Common myeloid progenitor, CD34-positive (primary cell): ENCODE results near the gene GNLY.

Experiments
- CTCF ChIA-PET: fragments of 350-600 bp; sonication (Branson Sonifier 250); formaldehyde crosslinking; loops from one replicate; lab custom pipeline; 2021; ENCODE audit warnings: antibody characterized with exemption; lab: Charles Lee
- POLR2A ChIA-PET: fragments of 350-600 bp; sonication (Branson Sonifier 250); formaldehyde crosslinking; loops from one replicate; lab custom pipeline; 2021; ENCODE audit warnings: antibody characterized with exemption; lab: Charles Lee
- DNase-seq, 3 donors: peaks; one replicate each; pipeline versions ENCODE4 v3.0.0 to v3.0.0-alpha.2; 2013
- H3K27ac ChIP-seq, 2 experiments: 1 replicate in 1 of 2; 2 replicates in 1 of 2; pipeline ENCODE4 v1.7.0; 2013; ENCODE audit warnings: inconsistent platforms in 2 of 2, low read length in 2 of 2, mild to moderate bottlenecking in 2 of 2, low read depth in 1 of 2, moderate library complexity in 1 of 2; ENCODE audit not compliant: severe bottlenecking in 2 of 2, insufficient read depth in 1 of 2, poor library complexity in 1 of 2
- H3K27me3 ChIP-seq, 5 experiments: replicated peaks in 2 of 5; 1 replicate in 3 of 5; 2 replicates in 2 of 5; pipeline versions ENCODE4 v1.6.1 to v1.7.0; 2013; ENCODE audit warnings: low read length in 4 of 5, mild to moderate bottlenecking in 2 of 5, moderate library complexity in 2 of 5, inconsistent platforms in 1 of 5; ENCODE audit not compliant: insufficient read depth in 5 of 5, control insufficient read depth in 4 of 5
- H3K36me3 ChIP-seq, 4 experiments: 1 replicate in 2 of 4; 2 replicates in 2 of 4; pipeline versions ENCODE4 v1.6.1 to v1.7.0; 2013; ENCODE audit warnings: low read length in 3 of 4, control low read depth in 1 of 4, mild to moderate bottlenecking in 1 of 4; ENCODE audit not compliant: control insufficient read depth in 4 of 4, insufficient read depth in 4 of 4
- H3K4me1 ChIP-seq, 4 experiments: 1 replicate in 3 of 4; 2 replicates in 1 of 4; pipeline versions ENCODE4 v1.6.1 to v1.7.1; 2013; ENCODE audit warnings: low read length in 3 of 4, mild to moderate bottlenecking in 3 of 4, control low read depth in 1 of 4, inconsistent platforms in 1 of 4, moderate library complexity in 1 of 4; ENCODE audit not compliant: control insufficient read depth in 4 of 4, insufficient read depth in 4 of 4; ENCODE audit errors: control extremely low read depth in 1 of 4
- H3K4me3 ChIP-seq, 7 experiments: 1 replicate in 4 of 7; 2 replicates in 3 of 7; pipeline versions ENCODE4 v1.5.1 to v1.7.0; 2013; ENCODE audit warnings: mild to moderate bottlenecking in 7 of 7, low read length in 6 of 7, moderate library complexity in 6 of 7, inconsistent platforms in 2 of 7, low read depth in 2 of 7, control low read depth in 1 of 7; ENCODE audit not compliant: insufficient read depth in 4 of 7, control insufficient read depth in 1 of 7; ENCODE audit errors: extremely low read depth in 1 of 7
- H3K9me3 ChIP-seq, 5 experiments: 1 replicate in 4 of 5; 2 replicates in 1 of 5; pipeline versions ENCODE4 v1.6.1 to v1.7.1; 2013; ENCODE audit warnings: low read length in 4 of 5, mild to moderate bottlenecking in 2 of 5, inconsistent platforms in 1 of 5, low read depth in 1 of 5, moderate library complexity in 1 of 5; ENCODE audit not compliant: control insufficient read depth in 4 of 5, insufficient read depth in 2 of 5; ENCODE audit errors: control extremely low read depth in 1 of 5
- WGBS: methylation state at CpG from one replicate; pipeline ENCODE4 v1.1.5; 2013; ENCODE audit not compliant: insufficient coverage; 5-methylcytosine and 5-hydroxymethylcytosine counted together

The GNLY gene

GRCh38 chr2:85706063-85706462, 11.9 kb downstream of the GNLY start:
- Histone ChIP-seq H3K36me3 (no peaks in the 10 kb centered on the region), H3K27ac (no peak overlapping the region), H3K4me1 (peaks cover 19 to 60% (median 44%) of the 10 kb centered on the region in 4 experiments), H3K27me3 (no peaks in the 10 kb centered on the region), H3K9me3 (no peaks in the 10 kb centered on the region), H3K4me3 (peak overlapping the region in 1 of 7 experiments; percentile 6)
- POLR2A ChIA-PET = no interaction called here
- CTCF ChIA-PET = interaction anchor here (0.7 to 8.7 kb wide), 15 partner anchors 9 to 379 kb away, joined by 3 to 102 read pairs (median 7); partner anchors contain the start of gene GNLY
- DNase-seq = no peak
- WGBS = 87% methylated on average over 5 of the region's 6 CpGs

GRCh38 chr2:85706599-85707296, 12.6 kb downstream of the GNLY start:
- H3K27me3 ChIP-seq = no peaks in the 10 kb centered on the region
- CTCF ChIA-PET = interaction anchor here (0.7 to 8.7 kb wide), 21 partner anchors 8 to 379 kb away, joined by 3 to 102 read pairs (median 6); partner anchors contain the start of gene GNLY
- no peaks in the 10 kb centered on the region for H3K36me3 ChIP-seq
- POLR2A ChIA-PET = interaction anchor here (1.3 kb wide), 1 partner anchor 29 kb away, joined by 3 read pairs; no protein-coding TSS in a partner anchor
- DNase-seq = peak in 2 of 3 donors; percentile 48 to 61
- peaks cover 19 to 67% (median 51%) of the 10 kb centered on the region in 4 experiments for H3K4me1 ChIP-seq
- H3K4me3 ChIP-seq = peak overlapping the region in 2 of 7 experiments; percentile 9 to 20
- WGBS = 74% methylated on average over 5 of the region's 10 CpGs
- H3K9me3 ChIP-seq = no peaks in the 10 kb centered on the region
- no peak overlapping the region for H3K27ac ChIP-seq

GRCh38 chr2:85707304-85707703, 13.1 kb downstream of the GNLY start:
- Histone ChIP-seq H3K27me3 (no peaks in the 10 kb centered on the region), H3K9me3 (no peaks in the 10 kb centered on the region), H3K4me1 (peaks cover 19 to 72% (median 55%) of the 10 kb centered on the region in 4 experiments), H3K36me3 (no peaks in the 10 kb centered on the region), H3K27ac (no peak overlapping the region), H3K4me3 (no peak overlapping the region)
- DNase-seq = peak; percentile 91 to 95 (median 93)
- ChIA-PET POLR2A (interaction anchor here (1.3 kb wide), 1 partner anchor 29 kb away, joined by 3 read pairs; no protein-coding TSS in a partner anchor), CTCF (interaction anchor here (0.9 to 8.7 kb wide), 20 partner anchors 10 to 378 kb away, joined by 3 to 102 read pairs (median 6); partner anchors contain the start of gene GNLY)
- 0% methylated on average over 7 of the region's 10 CpGs for WGBS

GRCh38 chr2:85708641-85709040, 14.5 kb downstream of the GNLY start:
- Histone ChIP-seq H3K4me3 (no peak overlapping the region), H3K36me3 (no peaks in the 10 kb centered on the region), H3K4me1 (peaks cover 26 to 84% (median 66%) of the 10 kb centered on the region in 4 experiments), H3K9me3 (no peaks in the 10 kb centered on the region), H3K27me3 (no peaks in the 10 kb centered on the region), H3K27ac (no peak overlapping the region)
- CTCF ChIA-PET = interaction anchor here (0.9 to 8.7 kb wide), 13 partner anchors 11 to 105 kb away, joined by 3 to 102 read pairs (median 5); no protein-coding TSS in a partner anchor
- no peak for DNase-seq
- POLR2A ChIA-PET = no interaction called here
- 100% methylated on average over 1 of the region's 1 CpG for WGBS

GRCh38 chr2:85709401-85709811, 15.2 kb downstream of the GNLY start:
- WGBS = 19% methylated on average over 4 of the region's 4 CpGs
- ChIA-PET CTCF (interaction anchor here (0.7 to 8.7 kb wide), 12 partner anchors 10 to 125 kb away, joined by 3 to 102 read pairs (median 5); no protein-coding TSS in a partner anchor), POLR2A (interaction anchor here (0.6 kb wide), 1 partner anchor 50 kb away, joined by 3 read pairs; no protein-coding TSS in a partner anchor)
- H3K27me3 ChIP-seq = no peaks in the 10 kb centered on the region
- peaks cover 26 to 88% (median 72%) of the 10 kb centered on the region in 4 experiments for H3K4me1 ChIP-seq
- peak overlapping the region in 1 of 7 experiments; percentile 14 for H3K4me3 ChIP-seq
- peak in 2 of 3 donors; percentile 55 to 61 for DNase-seq
- no peaks in the 10 kb centered on the region for H3K36me3 ChIP-seq
- no peak overlapping the region for H3K27ac ChIP-seq
- no peaks in the 10 kb centered on the region for H3K9me3 ChIP-seq

- WGBS = 96% methylated on average over 15 of the region's 19 CpGs
- POLR2A ChIA-PET = no interaction called here
- no peak for DNase-seq
Observed at GRCh38 chr2:85710687-85711577, 16.8 kb downstream of the GNLY start.

More at GRCh38 chr2:85710687-85711577, 16.8 kb downstream of the GNLY start:
- H3K9me3 ChIP-seq = no peaks in the 10 kb centered on the region
- CTCF ChIA-PET = interaction anchor here (0.7 to 8.7 kb wide), 14 partner anchors 9 to 103 kb away, joined by 3 to 102 read pairs (median 6); no protein-coding TSS in a partner anchor
- no peak overlapping the region for H3K4me3 ChIP-seq
- H3K36me3 ChIP-seq = no peaks in the 10 kb centered on the region
- peaks cover 20 to 88% (median 64%) of the 10 kb centered on the region in 4 experiments for H3K4me1 ChIP-seq
- no peaks in the 10 kb centered on the region for H3K27me3 ChIP-seq
- no peak overlapping the region for H3K27ac ChIP-seq
